SH-SY5Y (cell line): ENCODE results near the gene POU2F2.

Experiments
- GATA2 ChIP-seq: IDR thresholded peaks from 2 replicates; pipeline ENCODE4 v1.6.1; 2011; ENCODE audit warnings: mild to moderate bottlenecking, low read depth, low read length
- GATA3 ChIP-seq: IDR thresholded peaks from 2 replicates; pipeline ENCODE4 v1.6.1; 2011; ENCODE audit warnings: low read depth, mild to moderate bottlenecking, low read length, moderate library complexity

GRCh38 chr19:42113641-42114348, 18.5 kb downstream of the POU2F2 start:
- TF ChIP-seq GATA2 (no peak), GATA3 (no peak)
